Activated T-helper 2 cell treated with anti-CD3 and anti-CD28 coated beads, Interferon-gamma antibody, Interleukin-2, Interleukin-4, amounts not matched to agents 10 μg/mL and 5 μg/mL and 100 μg/mL, durations not matched to agents 14 hours and 24 hours and 36 hours (primary cell): ENCODE results near the gene CHD3. TPM values are rescaled to one million over a fixed set of nuclear protein-coding genes. Genes with fewer than 3 reads are reported as not detected.

ENCODE experiments used
- DNase-seq: peaks from one replicate; pipeline ENCODE4 v3.0.0; 2021; ENCODE audit warnings: low spot score
- H3K27ac Mint-ChIP-seq: one replicate; pipeline ENCODE4 v1.8.0; 2021; ENCODE audit warnings: mixed read lengths
- H3K27me3 Mint-ChIP-seq: one replicate; pipeline ENCODE4 v1.8.0; 2021; ENCODE audit warnings: low read depth, mixed read lengths
- H3K36me3 Mint-ChIP-seq: one replicate; pipeline ENCODE4 v1.8.0; 2021; ENCODE audit warnings: low read depth, mixed read lengths
- H3K4me1 Mint-ChIP-seq: one replicate; pipeline ENCODE4 v1.8.0; 2021; ENCODE audit warnings: low read depth, mixed read lengths
- H3K4me3 Mint-ChIP-seq: one replicate; pipeline ENCODE4 v1.8.0; 2021; ENCODE audit warnings: low read depth, mild to moderate bottlenecking, moderate library complexity, mixed read lengths
- H3K9me3 Mint-ChIP-seq: one replicate; pipeline ENCODE4 v1.8.0; 2021; ENCODE audit warnings: mixed read lengths
- intact Hi-C: fragments of 100-400 bp; cut with micrococcal nuclease; formaldehyde crosslinking; loops from one replicate; pipeline ENCODE4 v1.15.1; 2023
- total RNA-seq: library from RNA; stranded (reverse); gene quantifications from 2 replicates; pipeline ENCODE4 v1.2.3, GENCODE V29; 2022

CHD3 gene
- 158 and 164 TPM in 2 replicates for total RNA-seq

GRCh38 chr17:7888184-7888920 lies at the start of gene CHD3:
Gene CHD3, plus strand, starts transcription at chr17:7888789. Its CDS starts 212 bp downstream, at chr17:7889001.
- H3K9me3 Mint-ChIP-seq: no peaks in the 10 kb centered on the region
- intact Hi-C loops: loop anchor here (10.0 kb wide), 1 partner anchor 236 kb away; the partner anchor contains the start of gene HES7
- H3K27me3 Mint-ChIP-seq: no peaks in the 10 kb centered on the region
- H3K4me1 Mint-ChIP-seq: peaks cover 8% of the 10 kb centered on the region
- H3K4me3 Mint-ChIP-seq: no peak within 1 kb of the TSS
- H3K27ac Mint-ChIP-seq: peak within 1 kb of the TSS; percentile 49
- peak; percentile 32 for DNase-seq
- H3K36me3 Mint-ChIP-seq: peaks cover 44% of the 10 kb centered on the region

- Mint-ChIP-seq H3K9me3 (no peaks in the 10 kb centered on the region), H3K27ac (no peak overlapping the region), H3K27me3 (no peaks in the 10 kb centered on the region), H3K36me3 (peaks cover 10% of the 10 kb centered on the region), H3K4me3 (peak overlapping the region; percentile 19), H3K4me1 (peaks cover 48% of the 10 kb centered on the region)
- DNase-seq: no peak
- intact Hi-C loops: loop anchor here (10.0 kb wide), 1 partner anchor 355 kb away; the partner anchor contains the start of genes POLR2A and SLC35G6
These were observed 49.3 kb upstream of the CHD3 start for GRCh38 chr17:7839190-7839875.

- intact Hi-C loops: loop anchor here (5.0 to 10.0 kb wide), 4 partner anchors 92 to 355 kb away; partner anchors contain the start of genes CNTROB, HES7, POLR2A and SLC35G6
- Mint-ChIP-seq H3K9me3 (no peaks in the 10 kb centered on the region), H3K36me3 (peaks cover 11% of the 10 kb centered on the region), H3K4me3 (peak overlapping the region; percentile 90), H3K27ac (no peak overlapping the region), H3K27me3 (no peaks in the 10 kb centered on the region), H3K4me1 (peaks cover 46% of the 10 kb centered on the region)
- no peak for DNase-seq
These were observed 48.7 kb upstream of the CHD3 start for GRCh38 chr17:7839876-7840261.

GRCh38 chr17:7840441-7840840 lies 48.1 kb upstream of the CHD3 start:
- H3K27me3 Mint-ChIP-seq: no peaks in the 10 kb centered on the region
- H3K4me1 Mint-ChIP-seq: peaks cover 46% of the 10 kb centered on the region
- intact Hi-C loops: loop anchor here (5.0 kb wide), 3 partner anchors 92 to 282 kb away; partner anchors contain the start of genes CNTROB, HES7, TP53 and TRAPPC1
- no peaks in the 10 kb centered on the region for H3K9me3 Mint-ChIP-seq
- peaks cover 17% of the 10 kb centered on the region for H3K36me3 Mint-ChIP-seq
- peak overlapping the region; percentile 94 for H3K27ac Mint-ChIP-seq
- DNase-seq: no peak
- peak overlapping the region; percentile 90 for H3K4me3 Mint-ChIP-seq

GRCh38 chr17:7840875-7841274 lies 47.7 kb upstream of the CHD3 start:
- intact Hi-C loops: loop anchor here (5.0 kb wide), 3 partner anchors 91 to 281 kb away; partner anchors contain the start of genes CNTROB, HES7, TP53 and TRAPPC1
- Mint-ChIP-seq H3K4me1 (peaks cover 49% of the 10 kb centered on the region), H3K27ac (peak overlapping the region; percentile 94), H3K36me3 (peaks cover 21% of the 10 kb centered on the region), H3K27me3 (no peaks in the 10 kb centered on the region), H3K4me3 (peak overlapping the region; percentile 90), H3K9me3 (no peaks in the 10 kb centered on the region)
- no peak for DNase-seq

GRCh38 chr17:7841396-7841914 lies 47.1 kb upstream of the CHD3 start:
- Mint-ChIP-seq H3K4me1 (peaks cover 48% of the 10 kb centered on the region), H3K27ac (peak overlapping the region; percentile 100), H3K4me3 (peak overlapping the region; percentile 90)

GRCh38 chr17:7841915-7842379 lies 46.6 kb upstream of the CHD3 start:
- Mint-ChIP-seq H3K27ac (peak overlapping the region; percentile 100), H3K4me1 (peaks cover 43% of the 10 kb centered on the region), H3K36me3 (peaks cover 31% of the 10 kb centered on the region), H3K9me3 (no peaks in the 10 kb centered on the region), H3K27me3 (no peaks in the 10 kb centered on the region), H3K4me3 (peak overlapping the region; percentile 90)
- intact Hi-C loops: loop anchor here (5.0 kb wide), 3 partner anchors 90 to 280 kb away; partner anchors contain the start of genes CNTROB, HES7, TP53 and TRAPPC1
- peak; percentile 83 for DNase-seq

More at GRCh38 chr17:7841396-7841914, 47.1 kb upstream of the CHD3 start:
- DNase-seq: peak; percentile 67
- Mint-ChIP-seq H3K36me3 (peaks cover 26% of the 10 kb centered on the region), H3K27me3 (no peaks in the 10 kb centered on the region), H3K9me3 (no peaks in the 10 kb centered on the region)
- intact Hi-C loops: loop anchor here (5.0 kb wide), 3 partner anchors 91 to 281 kb away; partner anchors contain the start of genes CNTROB, HES7, TP53 and TRAPPC1

GRCh38 chr17:7842380-7843256 lies 46.0 kb upstream of the CHD3 start:
- H3K9me3 Mint-ChIP-seq: no peaks in the 10 kb centered on the region
- intact Hi-C loops: loop anchor here (1.0 to 5.0 kb wide), 4 partner anchors 15 to 280 kb away; partner anchors contain the start of genes CNTROB, HES7, NAA38 and TP53
- no peaks in the 10 kb centered on the region for H3K27me3 Mint-ChIP-seq
- peak overlapping the region; percentile 100 for H3K27ac Mint-ChIP-seq
- peaks cover 36% of the 10 kb centered on the region for H3K36me3 Mint-ChIP-seq
- H3K4me3 Mint-ChIP-seq: peak overlapping the region; percentile 90
- H3K4me1 Mint-ChIP-seq: peaks cover 36% of the 10 kb centered on the region
- DNase-seq: peak; percentile 83

GRCh38 chr17:7843257-7843535 lies 45.4 kb upstream of the CHD3 start:
- Mint-ChIP-seq H3K9me3 (no peaks in the 10 kb centered on the region), H3K4me3 (peak overlapping the region; percentile 90), H3K27ac (peak overlapping the region; percentile 100), H3K4me1 (peaks cover 34% of the 10 kb centered on the region), H3K27me3 (no peaks in the 10 kb centered on the region), H3K36me3 (peaks cover 38% of the 10 kb centered on the region)
- no peak for DNase-seq
- intact Hi-C loops: loop anchor here (1.0 to 5.0 kb wide), 4 partner anchors 14 to 279 kb away; partner anchors contain the start of genes CNTROB, HES7, NAA38 and TP53

GRCh38 chr17:7843536-7844291 lies 44.9 kb upstream of the CHD3 start:
- peaks cover 40% of the 10 kb centered on the region for H3K36me3 Mint-ChIP-seq
- peak overlapping the region; percentile 90 for H3K4me3 Mint-ChIP-seq
- intact Hi-C loops: loop anchor here (1.0 to 5.0 kb wide), 6 partner anchors 8 to 279 kb away; partner anchors contain the start of genes CNTROB, HES7, NAA38 and TP53
- peaks cover 31% of the 10 kb centered on the region for H3K4me1 Mint-ChIP-seq
- peak; percentile 82 for DNase-seq
- peak overlapping the region; percentile 100 for H3K27ac Mint-ChIP-seq
- no peaks in the 10 kb centered on the region for H3K27me3 Mint-ChIP-seq
- H3K9me3 Mint-ChIP-seq: no peaks in the 10 kb centered on the region
